ENCODE results near the gene CHRNA7.
"Not testable (repeated sequence)": the region's sequence is repeated elsewhere in the genome, so short reads cannot be mapped to it uniquely, and the experiment has no call there.

CHRNA7 gene

DNA sequence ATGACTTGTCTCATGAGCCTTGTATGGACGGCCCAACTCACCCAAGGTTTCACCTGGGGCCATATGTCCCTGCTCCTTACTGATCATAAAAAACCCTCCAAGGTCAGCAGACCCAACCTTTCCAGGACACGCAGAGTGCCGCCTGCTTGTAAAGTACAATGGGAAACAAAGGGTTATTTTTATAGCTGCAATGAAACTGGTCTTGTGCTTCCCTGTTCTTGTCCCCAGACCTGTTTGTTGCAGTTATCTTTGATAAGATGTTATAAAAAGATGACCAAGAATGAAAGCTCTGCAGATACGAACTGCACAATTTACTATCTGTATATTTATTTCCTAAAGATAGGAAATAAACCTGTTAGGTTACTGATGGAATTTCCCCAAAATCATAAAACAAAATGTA, 136.0 kb downstream of the CHRNA7 start:
- in situ Hi-C loops (cut with MboI; ENCODE audit: low sequenced_read_pairs) = not testable (repeated sequence)

DNA sequence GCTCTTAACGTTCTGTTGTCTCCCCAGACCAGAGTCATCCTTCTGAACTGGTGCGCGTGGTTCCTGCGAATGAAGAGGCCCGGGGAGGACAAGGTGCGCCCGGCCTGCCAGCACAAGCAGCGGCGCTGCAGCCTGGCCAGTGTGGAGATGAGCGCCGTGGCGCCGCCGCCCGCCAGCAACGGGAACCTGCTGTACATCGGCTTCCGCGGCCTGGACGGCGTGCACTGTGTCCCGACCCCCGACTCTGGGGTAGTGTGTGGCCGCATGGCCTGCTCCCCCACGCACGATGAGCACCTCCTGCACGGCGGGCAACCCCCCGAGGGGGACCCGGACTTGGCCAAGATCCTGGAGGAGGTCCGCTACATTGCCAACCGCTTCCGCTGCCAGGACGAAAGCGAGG, 137.6 kb downstream of the CHRNA7 start:
- in situ Hi-C loops (cut with MboI; ENCODE audit: low sequenced_read_pairs) = not testable (repeated sequence)

DNA sequence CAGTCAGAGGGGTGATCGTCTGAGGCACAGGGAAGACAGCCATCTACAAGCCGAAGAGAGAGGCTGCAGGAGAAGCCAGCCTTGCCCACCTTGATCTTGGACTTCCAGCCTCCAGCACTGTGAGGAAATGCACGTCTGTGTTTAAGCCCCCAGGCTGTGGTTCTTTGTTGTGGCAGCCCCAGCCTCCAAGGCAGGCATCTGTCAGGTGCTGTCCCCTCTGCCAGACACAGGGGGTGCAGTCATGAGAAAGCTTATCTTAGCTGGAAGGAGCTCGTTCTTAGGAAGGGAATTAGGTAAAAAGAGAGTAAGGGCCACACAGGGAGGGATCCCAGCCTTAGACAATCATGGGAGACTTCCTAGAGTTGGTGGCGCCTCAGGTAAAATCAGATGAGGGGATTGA, 150.3 kb downstream of the CHRNA7 start:
- in situ Hi-C loops (cut with MboI; ENCODE audit: low sequenced_read_pairs) = not testable (repeated sequence)

DNA sequence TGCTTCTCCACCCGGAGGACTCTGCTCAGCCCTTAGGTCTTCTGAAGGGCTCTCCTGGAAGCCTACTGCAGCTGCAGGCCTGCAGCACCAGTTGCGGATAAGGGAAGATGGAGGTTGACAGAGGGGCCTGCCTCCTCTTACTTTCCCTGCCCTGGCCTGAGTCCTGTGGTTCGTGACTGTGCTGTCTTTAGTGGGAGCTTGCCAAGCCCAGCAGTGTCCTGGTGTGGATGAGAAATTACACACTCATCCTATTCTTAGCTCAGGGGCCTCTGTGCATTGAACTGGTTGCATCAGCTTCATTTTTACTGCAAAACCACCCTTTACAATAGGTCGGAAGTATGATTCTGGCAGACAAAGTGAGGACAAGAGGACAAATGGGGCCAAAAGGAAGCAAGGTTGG, 163.5 kb downstream of the CHRNA7 start:
- in situ Hi-C loops (cut with MboI; ENCODE audit: low sequenced_read_pairs) = not testable (repeated sequence)

DNA sequence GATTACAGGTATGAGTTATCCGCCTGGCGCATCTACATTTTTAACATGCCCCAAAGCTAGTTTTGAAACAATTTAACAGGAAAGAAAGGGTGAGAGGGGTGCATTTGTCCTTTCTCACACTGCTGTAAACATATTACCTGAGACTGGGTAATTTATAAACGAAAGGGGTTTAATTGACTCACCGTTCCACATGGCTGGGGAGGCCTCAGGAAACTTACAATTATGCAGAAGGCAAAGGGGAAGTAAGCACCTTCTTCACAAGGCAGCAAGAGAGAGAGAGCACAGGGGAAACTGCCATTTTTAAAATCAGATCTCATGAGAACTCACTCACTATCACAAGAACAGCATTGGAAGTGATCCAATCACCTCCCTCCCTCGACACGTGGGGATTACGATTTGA, 165.9 kb downstream of the CHRNA7 start:
- in situ Hi-C loops (cut with MboI; ENCODE audit: low sequenced_read_pairs) = not testable (repeated sequence)

DNA sequence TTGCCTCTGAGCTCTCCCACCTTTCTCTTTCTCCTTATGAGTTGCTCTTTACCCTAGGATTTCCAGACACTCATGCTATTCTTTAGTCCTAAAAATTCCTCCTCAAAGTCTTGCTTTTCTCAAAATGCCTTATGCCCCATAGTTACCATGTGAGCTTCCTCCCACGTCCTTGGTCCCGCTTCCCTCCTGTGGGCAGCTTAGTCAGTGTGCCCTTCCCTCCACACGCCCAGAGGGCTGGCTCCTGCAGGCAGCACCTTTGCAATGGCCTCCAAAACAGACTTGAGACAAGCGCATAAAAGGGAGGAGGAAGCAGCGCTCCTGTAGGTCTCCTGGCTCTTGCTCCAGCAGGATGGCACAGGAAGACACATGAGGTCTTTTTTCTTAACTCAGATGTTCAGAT, 168.6 kb downstream of the CHRNA7 start:
- in situ Hi-C loops (cut with MboI; ENCODE audit: low sequenced_read_pairs) = not testable (repeated sequence)

DNA sequence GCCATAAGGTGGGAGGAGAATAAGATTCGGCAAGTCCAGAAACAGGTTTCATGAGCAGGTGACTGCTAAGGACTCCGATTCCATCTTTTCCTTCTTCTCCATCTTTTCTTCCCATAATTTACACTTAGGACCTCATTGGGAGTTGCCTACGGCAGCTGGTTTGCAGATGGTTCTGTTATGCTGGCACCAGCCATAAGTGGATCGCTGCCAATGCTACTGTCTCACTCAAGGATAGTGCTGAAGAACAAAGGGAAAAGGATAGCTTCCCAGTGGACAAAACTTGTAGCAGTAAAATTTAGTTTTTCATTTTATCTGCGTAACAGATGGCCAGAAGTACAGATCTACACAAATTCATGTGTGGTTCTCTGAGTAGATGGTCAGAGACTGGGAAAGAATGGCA, 178.8 kb downstream of the CHRNA7 start:
- in situ Hi-C loops (cut with MboI; ENCODE audit: low sequenced_read_pairs) = not testable (repeated sequence)

DNA sequence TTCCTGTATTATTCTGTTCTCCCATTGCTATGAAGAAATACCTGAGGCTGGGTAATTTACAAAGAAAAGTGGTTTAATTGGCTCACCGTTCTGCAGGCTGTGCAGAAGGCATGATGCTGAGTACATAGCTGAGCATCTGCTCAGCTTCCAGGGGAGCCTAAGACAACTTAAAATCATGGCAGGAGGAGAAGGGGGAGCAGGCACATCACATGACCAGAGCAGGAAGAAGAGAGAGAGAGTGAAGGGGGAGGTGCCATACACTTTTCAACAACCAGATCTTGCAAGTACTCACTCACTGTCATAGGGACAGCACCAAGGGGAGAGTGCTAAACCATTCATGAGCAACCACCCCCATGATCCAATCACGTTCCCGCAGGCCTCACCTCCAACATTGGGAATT, 188.4 kb downstream of the CHRNA7 start:
- in situ Hi-C loops (cut with MboI; ENCODE audit: low sequenced_read_pairs) = no loop called here
